Gastroesophageal sphincter (tissue), 4 donors: ENCODE results near the gene SAMD5. TPM values are rescaled to one million over a fixed set of nuclear protein-coding genes. Genes with fewer than 3 reads are reported as not detected.

Experiments used
- ATAC-seq: fragments of 150-250 bp; one replicate; pipeline ENCODE4 v1.9.1; 2016; ENCODE audit warnings: mild to moderate bottlenecking, moderate library complexity
- H3K27ac ChIP-seq, 4 donors: fragments of 200-600 bp; sonication (generic) in 3 of 4; 1 replicate in 3 of 4; 2 replicates in 1 of 4; pipeline ENCODE4 v1.5.1; 2016 to 2019
- H3K27me3 ChIP-seq: fragments of 200-600 bp; sonication (generic); one replicate; pipeline ENCODE4 v1.5.1; 2019
- H3K36me3 ChIP-seq, 2 donors: fragments of 200-600 bp; sonication (generic); one replicate each; pipeline ENCODE4 v1.5.1; 2019; ENCODE audit warnings: control low read depth in 1 of 2
- H3K4me1 ChIP-seq, 3 donors: fragments of 200-600 bp; sonication (generic); 1 replicate in 2 of 3; 2 replicates in 1 of 3; pipeline ENCODE4 v1.5.1; 2016 to 2019; ENCODE audit warnings: control low read depth in 2 of 3
- H3K4me3 ChIP-seq, 2 donors: fragments of 200-600 bp; sonication (generic); one replicate each; pipeline ENCODE4 v1.5.1; 2019; ENCODE audit warnings: mild to moderate bottlenecking in 1 of 2, moderate library complexity in 1 of 2
- H3K9me3 ChIP-seq, 3 donors: fragments of 200-600 bp; sonication (generic); one replicate each; pipeline ENCODE4 v1.5.1; 2017 to 2019; ENCODE audit warnings: control low read depth in 2 of 3
- EP300 ChIP-seq: sonication (generic); formaldehyde crosslinking; IDR thresholded peaks from one replicate; pipeline ENCODE4 v1.6.1; 2017; ENCODE audit warnings: antibody characterized with exemption, mild to moderate bottlenecking
- POLR2A ChIP-seq, 2 donors: fragments of 450-650 bp; IDR thresholded peaks; one replicate each; pipeline ENCODE4 v1.6.1; 2017; ENCODE audit warnings: antibody characterized with exemption in 2 of 2, mild to moderate bottlenecking in 2 of 2, moderate library complexity in 1 of 2
- POLR2AphosphoS5 ChIP-seq: sonication (generic); formaldehyde crosslinking; IDR thresholded peaks from one replicate; pipeline ENCODE4 v1.6.1; 2017; ENCODE audit warnings: antibody characterized with exemption
- WGBS, 2 donors: methylation state at CpG; one replicate each; pipeline ENCODE4 v1.1.5; 2018; ENCODE audit warnings: low coverage in 1 of 2; 5-methylcytosine and 5-hydroxymethylcytosine counted together
- total RNA-seq, 4 donors: library from RNA; depleted of rRNA; stranded (reverse); fragments of >200 nt; gene quantifications; one replicate each; pipeline ENCODE4 v1.1.0, GENCODE V29; 2016
- TF ChIP-seq, protein P1 (sequence below), 4 experiments: fragments of 200-600 bp in 2 of 4; fragments of 450-650 bp in 2 of 4; sonication (generic) in 1 of 4; IDR thresholded peaks; one replicate each; pipeline ENCODE4 v1.5.1; 2017 to 2019; ENCODE audit warnings: antibody characterized with exemption in 4 of 4, mild to moderate bottlenecking in 2 of 4, moderate library complexity in 2 of 4

SAMD5 gene
- total RNA-seq, 4 donors from 2014 or later = 0.93 to 1.3 (median 0.96) TPM

DNA sequence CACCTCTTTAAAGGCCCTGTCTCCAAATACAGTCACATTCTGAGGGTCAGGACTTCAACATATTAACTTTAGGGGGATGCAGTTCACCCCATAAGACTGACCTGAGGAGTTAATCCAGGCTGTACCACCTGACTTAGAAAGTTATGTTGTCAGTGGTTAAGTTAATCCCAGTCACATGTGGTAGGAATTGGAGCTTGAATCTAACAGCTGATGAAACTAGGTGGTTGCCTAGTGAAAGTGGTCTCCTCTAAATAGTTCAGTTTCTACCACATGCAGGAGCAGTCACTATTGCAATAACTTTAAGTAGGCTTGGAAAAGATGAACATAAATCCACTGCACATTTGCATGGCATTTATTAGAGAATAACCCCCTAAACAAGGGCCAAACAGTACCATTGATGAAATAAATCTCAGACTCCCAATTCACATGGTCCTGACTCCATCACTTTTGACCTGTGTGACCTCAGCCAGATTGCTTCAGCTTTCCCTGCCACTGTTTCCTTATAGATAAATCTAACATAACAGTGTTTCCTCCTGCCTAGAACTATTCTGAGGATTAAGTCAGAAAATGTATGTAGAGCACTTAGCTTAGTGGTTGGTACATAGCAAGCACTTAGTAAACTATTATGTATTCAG is 20.1 kb downstream of the SAMD5 start:
- H3K27ac ChIP-seq = no peak overlapping the region
- H3K4me1 ChIP-seq = no peaks in the 10 kb centered on the region
- no peaks in the 10 kb centered on the region for H3K9me3 ChIP-seq
- no peak for ATAC-seq
- no peak overlapping the region for H3K4me3 ChIP-seq
- no peaks in the 10 kb centered on the region for H3K36me3 ChIP-seq
- no peaks in the 10 kb centered on the region for H3K27me3 ChIP-seq
- TF ChIP-seq, protein P1, sequence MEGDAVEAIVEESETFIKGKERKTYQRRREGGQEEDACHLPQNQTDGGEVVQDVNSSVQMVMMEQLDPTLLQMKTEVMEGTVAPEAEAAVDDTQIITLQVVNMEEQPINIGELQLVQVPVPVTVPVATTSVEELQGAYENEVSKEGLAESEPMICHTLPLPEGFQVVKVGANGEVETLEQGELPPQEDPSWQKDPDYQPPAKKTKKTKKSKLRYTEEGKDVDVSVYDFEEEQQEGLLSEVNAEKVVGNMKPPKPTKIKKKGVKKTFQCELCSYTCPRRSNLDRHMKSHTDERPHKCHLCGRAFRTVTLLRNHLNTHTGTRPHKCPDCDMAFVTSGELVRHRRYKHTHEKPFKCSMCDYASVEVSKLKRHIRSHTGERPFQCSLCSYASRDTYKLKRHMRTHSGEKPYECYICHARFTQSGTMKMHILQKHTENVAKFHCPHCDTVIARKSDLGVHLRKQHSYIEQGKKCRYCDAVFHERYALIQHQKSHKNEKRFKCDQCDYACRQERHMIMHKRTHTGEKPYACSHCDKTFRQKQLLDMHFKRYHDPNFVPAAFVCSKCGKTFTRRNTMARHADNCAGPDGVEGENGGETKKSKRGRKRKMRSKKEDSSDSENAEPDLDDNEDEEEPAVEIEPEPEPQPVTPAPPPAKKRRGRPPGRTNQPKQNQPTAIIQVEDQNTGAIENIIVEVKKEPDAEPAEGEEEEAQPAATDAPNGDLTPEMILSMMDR (IDR thresholded peaks at IDR 0.05) = no peak
- TF ChIP-seq POLR2A (IDR thresholded peaks at IDR 0.05) (no peak), POLR2AphosphoS5 (no peak), EP300 (no peak)

DNA sequence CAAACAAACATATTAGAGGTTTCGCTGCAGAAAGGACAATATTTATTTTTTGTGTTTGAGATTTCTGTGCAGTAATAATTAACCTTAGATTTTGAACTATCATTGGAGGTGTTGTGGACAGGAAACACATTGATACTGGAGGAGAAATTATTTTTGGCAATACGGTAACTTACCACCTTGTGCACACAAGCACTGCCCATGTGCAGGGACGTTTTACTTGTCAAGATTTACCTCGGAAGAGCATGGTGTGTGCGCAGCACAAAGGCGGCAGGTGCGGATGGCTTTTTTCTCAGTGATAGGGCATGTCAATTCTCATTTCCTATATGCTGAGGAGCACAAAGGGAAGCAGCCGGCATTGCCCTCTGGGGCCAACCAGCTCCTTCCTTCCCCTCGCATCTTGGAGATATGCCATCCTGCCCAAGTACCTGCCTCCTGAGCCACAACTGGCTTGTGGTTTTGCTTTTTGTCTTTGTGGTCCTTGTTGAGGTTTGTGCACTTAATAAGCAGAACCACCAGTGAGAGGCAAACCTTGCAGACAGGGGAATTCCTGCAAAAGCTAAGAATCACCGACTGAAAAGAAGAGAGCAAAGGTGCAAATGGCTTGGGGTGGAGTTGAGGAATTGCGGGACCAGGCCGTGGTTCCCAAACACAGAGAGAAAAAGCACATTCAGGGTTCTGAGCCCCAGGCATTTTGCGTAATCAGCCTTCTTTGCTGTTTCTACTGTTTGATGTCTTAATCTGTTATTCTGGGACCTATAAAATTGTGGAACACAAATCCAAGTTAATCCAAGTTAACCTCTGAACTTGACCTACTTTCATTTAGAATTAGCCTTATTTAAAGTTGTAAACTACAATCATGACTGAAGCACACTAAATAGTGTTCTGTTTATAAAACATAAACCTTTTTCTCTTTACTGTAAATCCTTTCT is 21.9 kb downstream of the SAMD5 start:
- Histone ChIP-seq H3K4me1 (no peaks in the 10 kb centered on the region), H3K9me3 (no peaks in the 10 kb centered on the region), H3K27me3 (no peaks in the 10 kb centered on the region), H3K36me3 (no peaks in the 10 kb centered on the region), H3K27ac (no peak overlapping the region), H3K4me3 (no peak overlapping the region)
- ATAC-seq = no peak
- 63 to 71% methylated on average over 9 to 11 of the region's 13 CpGs for WGBS, 2 donors
- no peak for TF ChIP-seq POLR2AphosphoS5
- no peak for TF ChIP-seq POLR2A (IDR thresholded peaks at IDR 0.05)
- TF ChIP-seq, protein P1 (IDR thresholded peaks at IDR 0.05) = no peak
- no peak for TF ChIP-seq EP300

DNA sequence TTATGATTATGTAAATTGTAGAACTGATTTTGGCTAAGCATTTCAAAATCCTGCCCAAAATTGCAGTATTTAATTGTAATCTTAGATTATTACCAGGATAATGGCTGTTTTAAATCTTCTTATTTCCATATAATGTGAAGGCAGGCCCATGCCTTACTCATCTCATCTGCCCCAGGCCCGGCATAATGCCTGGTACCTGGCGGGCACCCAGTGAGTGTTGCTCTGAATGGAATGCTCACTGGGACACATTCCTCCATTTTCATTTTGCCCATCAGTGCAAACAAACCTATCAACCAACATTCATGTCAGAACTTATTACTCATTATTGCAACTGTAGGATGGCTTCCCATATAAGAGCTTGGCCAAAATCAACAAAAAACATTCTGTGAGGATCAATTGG is 22.8 kb downstream of the SAMD5 start:
- H3K27me3 ChIP-seq = no peaks in the 10 kb centered on the region
- no peaks in the 10 kb centered on the region for H3K36me3 ChIP-seq
- WGBS, 2 donors = 83 to 88% methylated on average over 1 to 2 of the region's 2 CpGs
- H3K9me3 ChIP-seq = no peaks in the 10 kb centered on the region
- H3K27ac ChIP-seq = no peak overlapping the region
- no peak overlapping the region for H3K4me3 ChIP-seq
- ATAC-seq = no peak
- no peaks in the 10 kb centered on the region for H3K4me1 ChIP-seq
- TF ChIP-seq EP300 (no peak), POLR2A (IDR thresholded peaks at IDR 0.05) (no peak)
- TF ChIP-seq, protein P1 (IDR thresholded peaks at IDR 0.05) = no peak

DNA sequence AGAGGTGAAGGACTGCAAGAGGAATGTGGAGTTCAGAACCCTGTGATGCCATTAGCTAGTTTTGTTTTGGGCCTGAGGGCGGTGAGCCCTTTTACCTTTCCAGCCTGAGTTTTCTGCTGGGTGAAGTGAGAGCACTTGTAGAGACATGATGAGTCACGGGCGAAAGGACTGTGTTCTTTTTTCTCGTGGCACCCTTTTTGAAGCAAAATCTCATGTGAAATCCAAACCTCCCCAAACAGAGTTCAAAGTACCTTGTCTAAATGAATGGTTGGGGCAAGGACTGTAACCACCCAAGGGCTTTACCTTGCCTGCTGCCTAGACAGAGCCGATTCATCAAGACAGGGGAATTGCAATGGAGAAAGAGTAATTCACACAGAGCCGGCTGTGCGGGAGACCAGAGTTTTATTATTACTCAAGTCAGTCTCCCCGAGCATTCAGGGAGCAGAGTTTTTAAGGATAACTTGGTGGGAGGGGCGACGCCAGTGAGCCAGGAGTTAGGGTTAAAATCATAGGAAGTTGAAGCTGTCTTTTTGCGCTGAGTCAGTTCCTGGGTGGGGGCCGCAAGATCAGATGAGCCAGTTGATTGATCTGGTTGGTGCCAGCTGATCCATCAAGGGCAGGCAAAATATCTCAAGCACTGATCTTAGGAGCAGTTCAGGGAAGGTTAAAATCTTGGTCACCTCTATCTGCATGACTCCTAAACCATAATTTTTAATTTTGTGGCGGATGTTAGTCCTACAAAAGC is 25.8 kb downstream of the SAMD5 start:
- H3K27me3 ChIP-seq = no peaks in the 10 kb centered on the region
- no peaks in the 10 kb centered on the region for H3K4me1 ChIP-seq
- no peak overlapping the region for H3K4me3 ChIP-seq
- H3K27ac ChIP-seq = no peak overlapping the region
- no peaks in the 10 kb centered on the region for H3K36me3 ChIP-seq
- no peaks in the 10 kb centered on the region for H3K9me3 ChIP-seq
- TF ChIP-seq POLR2A (IDR thresholded peaks at IDR 0.05) (no peak), POLR2AphosphoS5 (no peak), EP300 (no peak)
- TF ChIP-seq, protein P1 (IDR thresholded peaks at IDR 0.05) = no peak
- no peak for ATAC-seq
- 92 to 98% methylated on average over 3 to 8 of the region's 13 CpGs for WGBS, 2 donors
